Ishikawa (cell line): ENCODE data around the gene COMMD3.

Experiments
- CEBPB ChIP-seq: IDR thresholded peaks from 2 replicates; pipeline ENCODE4 v1.6.1; 2012
- CREB1 ChIP-seq: IDR thresholded peaks from 2 replicates; pipeline ENCODE4 v1.6.1; 2012; ENCODE audit warnings: low read depth
- EGR1 ChIP-seq: IDR thresholded peaks from 2 replicates; pipeline ENCODE4 v1.6.1; 2012
- EP300 ChIP-seq: IDR thresholded peaks from 2 replicates; pipeline ENCODE4 v1.6.1; 2012; ENCODE audit warnings: borderline replicate concordance
- FOXM1 ChIP-seq: IDR thresholded peaks from 2 replicates; pipeline ENCODE4 v1.6.1; 2012; ENCODE audit warnings: low read depth, borderline replicate concordance
- NFIC ChIP-seq: IDR thresholded peaks from 2 replicates; pipeline ENCODE4 v1.6.1; 2012
- RAD21 ChIP-seq: IDR thresholded peaks from 2 replicates; pipeline ENCODE4 v1.6.1; 2012; ENCODE audit warnings: low read depth
- REST ChIP-seq: IDR thresholded peaks from 2 replicates; pipeline ENCODE4 v1.6.1; 2012; ENCODE audit warnings: low read depth, mild to moderate bottlenecking
- TAF1 ChIP-seq: IDR thresholded peaks from 2 replicates; pipeline ENCODE4 v1.6.1; 2012; ENCODE audit warnings: low read depth, mild to moderate bottlenecking
- TCF12 ChIP-seq: IDR thresholded peaks from 2 replicates; pipeline ENCODE4 v1.6.1; 2012; ENCODE audit warnings: low read depth
- TEAD4 ChIP-seq: IDR thresholded peaks from 2 replicates; pipeline ENCODE4 v1.6.1; 2012
- YY1 ChIP-seq: IDR thresholded peaks from 2 replicates; pipeline ENCODE4 v1.6.1; 2012; ENCODE audit warnings: low read depth
- ZBTB7A ChIP-seq: IDR thresholded peaks from 2 replicates; pipeline ENCODE4 v1.6.1; 2012; ENCODE audit warnings: low read depth
- TF ChIP-seq, protein P1 (sequence below): IDR thresholded peaks from 2 replicates; pipeline ENCODE4 v1.6.1; 2012
- TF ChIP-seq, protein P2 (sequence below): IDR thresholded peaks from 2 replicates; pipeline ENCODE4 v1.6.1; 2012

The COMMD3 gene

DNA sequence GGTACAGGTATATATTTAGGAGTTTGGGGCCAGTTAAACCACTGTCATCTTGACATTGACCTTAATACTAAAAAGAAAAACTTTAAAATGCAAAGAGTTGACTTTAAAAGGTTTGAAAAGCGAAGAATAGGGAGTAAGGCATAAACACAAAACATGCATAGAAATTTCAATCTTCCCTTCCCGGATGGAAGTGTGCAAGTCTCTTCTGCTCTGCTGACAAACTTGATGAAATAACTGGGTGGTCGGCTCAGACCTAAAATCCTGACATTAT, 25.7 kb downstream of the COMMD3 start:
- TF ChIP-seq CREB1, result no peak
- no peak for TF ChIP-seq TAF1
- TF ChIP-seq TCF12, result no peak
- TF ChIP-seq ZBTB7A, result no peak
- TF ChIP-seq EP300, result no peak
- TF ChIP-seq, protein P1, sequence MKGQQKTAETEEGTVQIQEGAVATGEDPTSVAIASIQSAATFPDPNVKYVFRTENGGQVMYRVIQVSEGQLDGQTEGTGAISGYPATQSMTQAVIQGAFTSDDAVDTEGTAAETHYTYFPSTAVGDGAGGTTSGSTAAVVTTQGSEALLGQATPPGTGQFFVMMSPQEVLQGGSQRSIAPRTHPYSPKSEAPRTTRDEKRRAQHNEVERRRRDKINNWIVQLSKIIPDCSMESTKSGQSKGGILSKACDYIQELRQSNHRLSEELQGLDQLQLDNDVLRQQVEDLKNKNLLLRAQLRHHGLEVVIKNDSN, result no peak
- no peak for TF ChIP-seq FOXM1
- TF ChIP-seq REST, result no peak
- no peak for TF ChIP-seq YY1
- TF ChIP-seq NFIC, result no peak

- TF ChIP-seq CEBPB (no peak), TEAD4 (no peak), EP300 (no peak), YY1 (no peak), RAD21 (no peak)
- TF ChIP-seq, protein P1, result no peak
- TF ChIP-seq, protein P2, sequence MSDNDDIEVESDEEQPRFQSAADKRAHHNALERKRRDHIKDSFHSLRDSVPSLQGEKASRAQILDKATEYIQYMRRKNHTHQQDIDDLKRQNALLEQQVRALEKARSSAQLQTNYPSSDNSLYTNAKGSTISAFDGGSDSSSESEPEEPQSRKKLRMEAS, result no peak
Observed at GRCh38 chr10:22342421-22342820, 26.2 kb downstream of the COMMD3 start.

GRCh38 chr10:22343731-22344130, 27.5 kb downstream of the COMMD3 start:
- TF ChIP-seq EP300 (no peak), FOXM1 (no peak), YY1 (no peak), CEBPB (no peak), TAF1 (no peak), REST (no peak), EGR1 (no peak), TCF12 (no peak), NFIC (no peak), TEAD4 (no peak), RAD21 (no peak), ZBTB7A (no peak), CREB1 (no peak)
- TF ChIP-seq, protein P2, result no peak
- TF ChIP-seq, protein P1, result no peak

GRCh38 chr10:22344249-22344648, 28.1 kb downstream of the COMMD3 start:
- no peak for TF ChIP-seq EP300
- TF ChIP-seq CREB1, result no peak
- TF ChIP-seq TAF1, result no peak
- TF ChIP-seq TCF12, result no peak
- TF ChIP-seq CEBPB, result no peak
- TF ChIP-seq TEAD4, result no peak
- TF ChIP-seq RAD21, result no peak
- TF ChIP-seq FOXM1, result no peak
- TF ChIP-seq EGR1, result no peak
- TF ChIP-seq, protein P2, result no peak
- TF ChIP-seq, protein P1, result no peak
- TF ChIP-seq NFIC, result no peak
- no peak for TF ChIP-seq ZBTB7A
- TF ChIP-seq YY1, result no peak
- no peak for TF ChIP-seq REST
